ENCODE measurements around the gene CABLES2.
"Not testable (repeated sequence)": the region's sequence is repeated elsewhere in the genome, so short reads cannot be mapped to it uniquely, and the experiment has no call there.

Gene CABLES2

GRCh38 chr20:62387933-62388635 lies 19.0 kb downstream of the CABLES2 start:
- no peak for DNase-seq

- DNase-seq = no peak
Observed at GRCh38 chr20:62387219-62387913, 19.7 kb downstream of the CABLES2 start.

GRCh38 chr20:62386383-62387218 lies 20.5 kb downstream of the CABLES2 start, which contains the start of gene RPS21:
TSS of gene RPS21 (plus strand) at chr20:62387103. CDS start at chr20:62387339, 236 bp downstream.
- peak; percentile 79 to 87 for DNase-seq

DNA sequence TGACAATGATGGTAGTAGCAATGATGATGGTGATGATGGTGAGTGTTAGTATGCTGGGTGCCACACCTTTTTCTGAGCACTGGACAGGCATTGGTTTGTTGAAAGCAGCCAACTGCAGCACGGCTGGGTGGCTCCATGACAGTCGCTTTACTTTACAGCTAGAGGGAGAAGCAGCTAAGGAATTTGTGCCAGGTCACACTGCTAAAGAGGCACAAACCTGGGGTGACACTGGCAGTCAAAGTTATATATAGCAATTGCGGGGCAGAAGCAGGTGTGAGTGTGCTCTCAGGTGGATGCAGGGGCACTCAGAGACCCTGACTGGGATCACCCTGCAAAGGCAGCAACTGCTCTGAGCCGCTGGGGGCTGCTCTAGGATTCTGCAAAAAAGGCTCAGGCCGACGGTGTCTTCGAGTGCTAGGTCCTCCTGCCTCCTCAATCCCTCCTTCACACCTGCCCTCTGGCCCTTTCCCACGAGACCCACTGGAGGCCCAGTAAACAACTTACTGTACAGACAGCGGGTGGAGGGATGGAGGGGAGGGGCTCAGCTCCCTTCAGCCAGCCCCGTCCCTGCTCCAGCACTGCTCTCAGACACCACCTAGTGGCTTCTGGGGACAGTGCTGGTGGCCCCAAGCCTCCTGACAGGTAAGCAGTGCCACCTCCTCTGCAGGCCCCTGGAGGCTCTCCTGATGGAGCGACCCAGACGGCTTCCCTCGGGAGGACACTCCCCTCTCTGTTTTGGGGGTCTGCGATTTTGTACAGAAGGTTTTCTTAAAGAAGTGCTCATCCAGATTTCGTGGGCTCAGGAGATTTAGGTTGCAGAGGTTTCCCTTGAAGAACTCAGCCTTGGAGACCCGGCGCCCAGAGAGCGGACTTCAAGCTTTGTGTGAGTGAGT lies 24.5 kb downstream of the CABLES2 start:
- peak; percentile 19 to 51 for DNase-seq

DNA sequence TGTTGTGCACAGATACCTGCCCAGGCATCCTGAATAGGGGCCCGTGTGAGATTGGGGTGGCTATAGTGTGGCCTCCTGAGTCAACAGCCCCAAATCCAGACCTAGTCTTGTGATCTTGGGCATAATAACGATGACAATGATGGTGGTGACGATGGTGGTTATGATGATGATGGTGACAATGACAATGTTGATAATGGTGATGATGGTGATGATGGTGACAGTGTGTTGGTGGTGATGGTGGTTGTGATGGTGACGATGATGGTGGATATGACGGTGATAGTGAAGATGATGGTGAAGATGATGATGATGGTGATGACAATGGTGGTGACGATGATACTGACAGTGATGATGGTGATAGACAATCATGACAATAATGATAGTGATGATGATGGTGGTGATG lies 25.2 kb downstream of the CABLES2 start:
- DNase-seq = no peak

DNA sequence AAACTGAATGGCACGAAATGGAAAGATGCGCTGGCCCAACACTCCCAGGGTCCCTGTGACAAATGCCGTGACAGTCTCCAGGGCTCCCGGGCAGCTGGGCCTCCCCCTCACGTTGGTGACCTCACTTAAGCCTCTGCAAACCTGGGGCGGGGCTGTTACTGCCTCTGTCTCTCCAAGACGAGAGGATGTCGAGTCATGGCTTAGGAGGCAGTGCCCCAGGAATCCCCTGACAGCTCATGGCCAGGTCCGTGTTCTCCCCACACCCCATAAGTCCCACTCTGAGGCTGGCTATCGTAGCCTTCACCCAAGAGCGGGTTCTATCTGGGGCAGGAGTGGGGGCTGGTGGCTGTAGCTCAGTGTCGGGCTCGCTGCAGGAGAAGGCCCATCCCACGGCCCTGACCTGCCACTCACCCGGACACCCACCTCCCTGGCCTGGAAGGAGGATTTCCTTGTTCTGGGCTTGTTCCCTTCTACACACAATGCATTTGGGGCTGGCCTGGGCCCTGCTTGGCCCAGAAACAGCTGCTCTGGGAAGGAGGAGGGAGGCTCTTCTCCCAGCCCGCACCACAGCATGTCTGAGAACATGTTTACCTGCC lies 25.8 kb downstream of the CABLES2 start:
- no peak for DNase-seq

DNA sequence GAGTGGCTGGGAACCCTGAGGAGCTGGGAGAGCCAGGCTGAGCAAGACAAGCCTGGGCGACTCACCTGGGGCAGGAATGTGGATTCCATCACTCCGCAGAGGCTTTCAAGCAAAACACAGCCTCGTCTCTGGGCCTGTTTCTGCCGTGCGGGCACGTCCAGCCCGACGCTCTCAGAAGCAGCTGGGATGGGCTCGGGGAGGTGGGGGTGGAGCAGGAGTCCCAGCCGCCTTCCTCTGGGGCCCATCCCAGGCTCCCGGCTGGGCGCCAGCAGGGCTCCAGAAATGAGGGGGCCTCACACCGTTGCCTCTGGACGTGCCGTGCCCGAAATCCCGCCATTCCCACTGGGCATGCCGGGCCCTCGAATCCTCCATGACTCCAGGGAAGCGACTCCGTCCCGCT lies 28.9 kb downstream of the CABLES2 start:
- no peak for DNase-seq

- no peak for DNase-seq
Observed at GRCh38 chr20:62377615-62378178, 29.4 kb downstream of the CABLES2 start.

DNA sequence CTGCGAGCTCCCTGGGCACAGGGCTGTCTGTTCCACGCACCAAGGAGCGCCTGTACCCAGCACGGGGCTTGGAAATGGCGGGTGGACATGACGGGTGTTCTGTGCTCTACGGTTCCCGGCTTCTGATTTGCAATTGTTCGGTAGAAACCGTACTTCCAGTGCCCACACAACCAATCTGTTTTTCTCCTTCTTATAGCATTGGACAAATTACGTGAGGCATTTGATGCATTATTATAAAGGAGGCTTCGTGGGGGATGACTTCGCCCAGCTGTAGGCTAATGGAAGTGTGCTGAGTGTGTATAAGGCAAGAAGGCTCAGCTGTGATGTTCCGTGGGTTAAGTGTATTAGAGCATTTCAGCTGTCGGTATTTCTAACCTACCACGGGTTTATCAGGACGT lies 30.0 kb downstream of the CABLES2 start:
- DNase-seq = no peak

DNA sequence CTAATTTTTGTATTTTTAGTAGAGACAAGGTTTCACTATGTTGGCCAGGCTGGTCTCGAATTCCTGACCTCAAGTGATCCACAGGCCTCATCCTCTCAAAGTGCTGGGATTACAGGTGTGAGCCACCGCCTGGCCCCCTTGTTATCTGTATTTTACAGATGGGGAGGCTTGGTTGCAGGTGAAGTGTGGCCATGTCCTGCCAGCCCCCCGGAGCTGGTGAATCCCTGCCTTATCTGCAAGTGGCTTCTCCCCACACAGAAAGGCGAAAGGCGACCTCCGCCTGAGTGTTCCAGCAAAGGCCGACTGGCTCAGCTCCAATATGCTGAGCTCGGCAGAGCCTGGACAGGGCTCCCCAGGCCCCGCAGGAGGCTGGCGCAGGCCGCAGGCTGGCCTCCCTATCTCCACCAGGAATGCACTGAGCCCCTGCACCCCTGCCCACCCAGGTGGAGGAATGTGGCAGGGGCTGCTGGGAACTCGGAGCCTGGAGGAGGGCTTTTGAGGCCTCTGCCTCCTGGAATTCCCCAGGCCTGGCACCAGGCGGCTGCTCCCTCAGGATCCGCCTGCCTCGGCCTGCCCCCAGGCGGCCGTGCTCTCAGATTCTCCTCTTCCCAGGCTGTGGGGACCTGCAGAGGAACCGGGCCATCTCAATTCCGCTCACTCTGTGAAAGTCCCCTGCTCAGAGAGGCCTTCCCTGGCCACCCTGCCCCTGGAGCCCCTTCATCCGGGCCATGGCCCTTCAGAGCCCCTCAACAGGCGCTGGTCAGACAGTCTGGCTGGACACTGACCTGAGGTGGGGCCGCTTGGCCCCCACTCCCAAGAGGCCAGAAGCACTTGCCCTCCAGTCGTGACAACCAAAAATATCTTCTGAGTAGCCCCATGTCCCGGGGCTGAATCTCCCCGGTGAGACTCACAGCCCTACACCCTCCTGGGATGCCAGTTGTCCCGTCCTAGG lies 30.7 kb downstream of the CABLES2 start:
- no peak for DNase-seq

DNA sequence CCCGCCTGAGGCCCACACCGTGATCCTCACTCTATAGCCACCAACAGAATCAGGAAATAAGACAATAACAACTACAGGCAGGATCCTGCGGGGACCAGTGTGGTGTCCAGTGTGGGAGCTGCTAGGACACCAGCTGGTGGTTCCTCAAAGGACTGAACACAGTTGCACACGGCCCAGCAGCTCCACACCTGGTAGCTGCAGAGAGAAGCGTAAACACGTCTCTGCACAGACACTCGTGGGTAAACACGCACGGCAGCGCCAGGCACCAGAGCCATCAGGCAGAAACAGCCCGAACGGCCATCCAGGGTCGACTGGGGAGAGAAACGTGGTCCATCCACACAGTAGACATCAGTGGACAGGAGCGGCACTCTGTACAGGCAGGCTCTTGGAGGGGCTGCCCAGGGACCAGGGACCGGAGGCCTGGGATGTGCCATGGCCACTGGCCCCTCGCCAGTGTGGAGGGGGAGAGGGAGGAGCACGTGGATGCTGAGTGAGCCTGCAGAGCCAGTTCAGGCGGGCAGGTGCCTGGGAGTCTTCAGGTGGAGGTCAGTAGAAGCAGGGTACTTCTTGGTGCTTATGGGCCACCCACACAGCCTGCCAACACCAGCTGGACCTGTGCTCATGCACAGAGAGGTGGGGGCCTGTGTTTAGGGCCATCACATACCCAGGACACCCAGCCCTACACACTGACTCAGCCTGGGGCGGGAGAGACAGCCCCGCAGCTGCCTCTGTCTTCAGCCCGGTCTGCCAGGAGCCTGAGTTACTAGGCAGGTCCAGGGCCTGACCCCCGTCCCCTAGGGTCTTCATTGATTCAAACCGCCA lies 32.5 kb downstream of the CABLES2 start:
- DNase-seq = no peak

DNA sequence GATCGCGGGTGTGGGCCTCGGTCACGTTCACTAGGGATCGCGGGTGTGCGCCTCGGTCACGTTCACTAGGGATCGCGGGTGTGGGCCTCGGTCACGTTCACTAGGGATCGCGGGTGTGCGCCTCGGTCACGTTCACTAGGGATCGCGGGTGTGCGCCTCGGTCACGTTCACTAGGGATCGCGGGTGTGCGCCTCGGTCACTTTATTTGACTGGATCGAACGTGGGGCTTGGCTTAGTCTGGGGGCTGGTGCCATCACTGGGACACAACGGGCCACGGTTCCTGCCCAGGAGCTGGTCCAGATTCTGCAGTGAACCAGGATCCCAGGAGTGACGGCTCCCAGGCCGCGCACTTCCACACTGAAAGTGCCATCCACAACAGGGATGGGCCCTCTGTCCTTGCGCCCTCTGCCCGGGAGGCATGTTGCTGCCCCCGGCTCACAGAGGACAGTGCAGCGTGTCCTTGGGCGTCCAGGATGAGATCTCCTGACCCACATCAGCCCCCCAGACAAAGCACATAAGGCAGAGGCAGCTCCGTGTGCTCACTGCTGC lies 33.4 kb downstream of the CABLES2 start:
- DNase-seq = not testable (repeated sequence)

DNA sequence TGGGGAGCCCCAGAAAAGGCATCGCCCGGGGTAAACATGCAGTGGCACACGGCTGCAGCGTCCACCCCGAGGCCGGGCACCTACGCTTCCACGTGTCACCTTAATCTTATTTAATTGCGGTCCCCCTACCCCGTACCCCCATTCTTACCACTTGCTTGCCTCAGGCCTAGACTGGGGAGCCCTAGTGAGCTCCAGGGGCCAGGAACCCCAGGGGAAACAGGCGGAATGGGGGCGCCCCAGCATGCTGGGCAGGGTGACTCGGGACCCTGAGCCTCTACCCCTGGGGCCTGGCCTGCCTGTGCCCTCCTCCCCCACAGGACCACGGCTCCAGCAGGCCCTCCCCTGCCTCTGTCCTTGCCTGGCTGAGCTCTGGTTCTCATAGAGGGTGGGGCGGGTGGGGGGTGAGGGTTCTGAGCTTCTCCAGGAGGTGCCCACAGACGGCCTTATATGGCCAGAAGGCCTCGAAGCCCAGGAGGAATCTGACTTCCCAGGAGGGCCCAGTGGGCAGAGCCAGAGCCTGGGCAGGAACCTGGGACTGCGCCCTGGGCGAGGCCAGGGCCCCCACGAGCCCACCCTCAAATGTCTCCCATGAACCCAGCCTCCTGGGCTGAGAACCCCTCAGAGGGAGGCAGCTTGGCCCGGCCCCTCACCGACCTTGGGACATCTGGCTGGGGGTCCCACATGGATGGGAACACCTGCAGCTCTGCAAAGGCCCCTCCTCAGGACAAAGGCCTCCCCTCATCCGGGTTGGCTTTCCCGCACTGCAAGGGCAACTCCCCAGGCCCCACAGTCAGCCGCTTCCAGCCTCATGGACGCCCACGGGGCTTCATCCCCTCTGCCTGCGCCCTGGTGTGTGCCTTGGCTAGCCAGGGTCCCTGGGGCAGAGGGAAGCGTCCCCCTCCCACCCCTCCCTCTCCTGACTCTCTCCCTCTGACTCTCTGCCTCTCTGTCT lies 34.8 kb downstream of the CABLES2 start:
- no peak for DNase-seq

GRCh38 chr20:62371588-62372041 lies 35.5 kb downstream of the CABLES2 start:
- no peak for DNase-seq

- DNase-seq = no peak
Observed at GRCh38 chr20:62370807-62371587, 36.1 kb downstream of the CABLES2 start.

DNA sequence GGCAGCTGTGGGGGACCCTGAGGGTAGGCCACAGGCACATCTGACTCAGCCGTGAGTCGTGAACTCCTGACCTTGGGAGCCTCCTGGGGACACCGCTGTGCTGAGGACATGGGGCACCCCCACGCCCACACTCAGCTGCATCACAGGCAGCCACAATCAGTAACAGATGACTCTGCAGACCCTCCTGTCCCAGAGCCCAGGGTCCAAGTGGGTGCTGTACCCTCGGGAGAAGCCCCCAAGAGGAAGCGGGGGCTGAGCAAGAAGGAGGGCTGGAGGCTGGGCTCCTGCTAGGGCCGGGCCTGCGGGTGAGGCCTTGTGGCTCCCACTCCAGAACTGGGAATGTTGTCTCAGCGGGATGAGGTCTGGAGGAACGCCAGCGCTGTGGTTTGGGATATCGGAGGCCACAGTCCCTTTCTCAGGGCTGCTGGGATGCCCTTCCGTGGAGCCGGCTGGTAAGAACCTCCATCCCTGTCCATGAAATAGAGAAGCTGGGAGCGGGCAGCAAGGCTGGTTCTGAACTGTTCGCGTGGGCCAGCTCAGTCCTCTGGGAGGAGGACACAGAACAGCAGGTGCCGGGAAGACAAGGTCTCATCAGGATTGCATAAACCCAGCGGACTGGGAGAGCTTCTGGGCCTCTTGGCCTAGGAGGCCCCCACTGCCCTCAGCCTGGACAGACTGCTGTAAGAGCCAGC lies 36.8 kb downstream of the CABLES2 start:
- DNase-seq = no peak

DNA sequence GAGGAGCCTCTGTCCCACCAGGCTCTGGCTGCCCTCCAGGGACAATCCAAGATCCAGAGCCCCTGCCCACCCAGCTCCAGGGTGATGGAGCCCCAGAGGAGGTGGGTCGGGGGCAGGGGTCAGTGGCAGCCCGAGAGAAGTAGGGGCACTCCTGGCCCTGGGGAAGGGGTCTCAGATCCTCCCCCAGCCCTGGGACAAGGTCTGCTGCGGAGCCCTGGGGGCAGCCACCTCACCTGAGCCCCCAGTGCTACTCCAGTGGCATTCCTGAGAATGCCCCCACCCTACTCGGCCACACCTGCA lies 37.3 kb downstream of the CABLES2 start:
- no peak for DNase-seq

Measured in bone marrow (tissue), 2 donors.